Effector CD8-positive, alpha-beta T cell (primary cell): ENCODE results near the gene CCN6.
"Not testable (repeated sequence)": the region's sequence is repeated elsewhere in the genome, so short reads cannot be mapped to it uniquely, and the experiment has no call there.

ENCODE experiments used
- DNase-seq: peaks from one replicate; lab custom pipeline; 2025; lab: John Stamatoyannopoulos, UW

Gene CCN6

GRCh38 chr6:112029045-112029822 lies 24.7 kb upstream of the CCN6 start:
- peak; percentile 22 for DNase-seq

- DNase-seq: no peak
Observed at GRCh38 chr6:112030206-112030960, 23.5 kb upstream of the CCN6 start.

- no peak for DNase-seq
Observed at GRCh38 chr6:112030961-112031660, 22.8 kb upstream of the CCN6 start.

GRCh38 chr6:112031960-112032359 lies 21.9 kb upstream of the CCN6 start:
- DNase-seq: no peak

GRCh38 chr6:112032728-112033127 lies 21.2 kb upstream of the CCN6 start:
- DNase-seq: no peak

GRCh38 chr6:112033791-112034615 lies 19.9 kb upstream of the CCN6 start:
- no peak for DNase-seq

- DNase-seq: no peak
Observed at GRCh38 chr6:112034616-112034995, 19.3 kb upstream of the CCN6 start.

- no peak for DNase-seq
Observed at GRCh38 chr6:112036088-112036637, 17.7 kb upstream of the CCN6 start.

- DNase-seq: no peak
Observed at GRCh38 chr6:112037783-112038216, 16.1 kb upstream of the CCN6 start.

- DNase-seq: no peak
Observed at GRCh38 chr6:112038268-112038667, 15.6 kb upstream of the CCN6 start.

GRCh38 chr6:112038756-112039430 lies 15.0 kb upstream of the CCN6 start:
- DNase-seq: no peak

- DNase-seq: no peak
Observed at GRCh38 chr6:112039431-112039770, 14.5 kb upstream of the CCN6 start.

- DNase-seq: no peak
Observed at GRCh38 chr6:112040956-112041355, 12.9 kb upstream of the CCN6 start.

- DNase-seq: no peak
Observed at GRCh38 chr6:112041535-112041934, 12.4 kb upstream of the CCN6 start.

- DNase-seq: peak; percentile 94
Observed at GRCh38 chr6:112043032-112044007, 10.6 kb upstream of the CCN6 start.

GRCh38 chr6:112044196-112044595 lies 9.7 kb upstream of the CCN6 start:
- no peak for DNase-seq

GRCh38 chr6:112044856-112045255 lies 9.0 kb upstream of the CCN6 start:
- no peak for DNase-seq

- DNase-seq: not testable (repeated sequence)
Observed at GRCh38 chr6:112047523-112047922, 6.4 kb upstream of the CCN6 start.

GRCh38 chr6:112049026-112049799 lies 4.7 kb upstream of the CCN6 start:
- no peak for DNase-seq
